Measurements from ENCODE around the gene RETREG1. TPM values are rescaled to one million over a fixed set of nuclear protein-coding genes. Genes with fewer than 3 reads are reported as not detected.

RETREG1 gene
- polyA plus RNA-seq, 1 of the 3 experiments (the other 2 are of a cell fraction): 0.43 TPM

DNA sequence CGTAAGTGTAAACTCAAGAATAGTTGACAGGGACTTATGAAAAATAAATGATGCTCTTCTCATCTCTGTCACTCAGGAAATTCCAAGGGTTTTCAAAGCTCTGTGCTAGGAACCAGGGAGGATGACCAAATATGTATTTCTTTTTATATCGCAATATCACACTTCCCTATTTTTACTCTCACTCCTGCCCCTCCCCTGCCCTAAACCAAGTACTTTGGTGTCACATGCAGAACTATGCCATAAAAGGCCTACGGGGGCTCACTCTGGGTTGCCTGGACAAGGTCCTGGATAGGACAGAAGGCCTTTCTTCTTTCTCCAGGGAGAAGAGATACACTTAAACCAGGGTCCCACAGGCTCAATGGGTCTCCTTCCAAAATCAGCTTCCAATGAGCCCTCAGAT lies 8.3 kb upstream of the RETREG1 start:
- H3K4me1 ChIP-seq (ENCODE audit: control insufficient read depth in 1 of 2, insufficient read depth in 2 of 2, low read depth in 1 of 2, low read length in 1 of 2): no peaks in the 10 kb centered on the region; a peak in 1 of 4 replicates
- no peaks in the 10 kb centered on the region for H3K9me3 ChIP-seq
- no peak overlapping the region for H3K4me3 ChIP-seq (ENCODE audit: low read depth in 2 of 2, low read length in 1 of 2)
- H3K36me3 ChIP-seq (replicated peaks in 1 of 2; ENCODE audit: control insufficient read depth in 1 of 2, insufficient read depth in 2 of 2, low read length in 1 of 2): no peaks in the 10 kb centered on the region
- no peak overlapping the region for H3K27ac ChIP-seq (ENCODE audit: low read depth in 2 of 2, low read length in 1 of 2)
- POLR2A ChIA-PET: no interaction called here
- CTCF ChIA-PET: no interaction called here
- no peaks in the 10 kb centered on the region; the same call in 1 of the 2 replicates for H3K27me3 ChIP-seq (ENCODE audit: insufficient read depth)
- WGBS (ENCODE audit: low lambda C conversion rate): 48% methylated on average over 3 of the region's 3 CpGs
- H2AFZ ChIP-seq (ENCODE audit: low read depth): no peak overlapping the region
- H3K9me2 ChIP-seq: no peaks in the 10 kb centered on the region
- no peaks in the 10 kb centered on the region for H3K79me2 ChIP-seq (ENCODE audit: insufficient read depth)
- no peak overlapping the region for H3K9ac ChIP-seq
- TF ChIP-seq, protein P1, sequence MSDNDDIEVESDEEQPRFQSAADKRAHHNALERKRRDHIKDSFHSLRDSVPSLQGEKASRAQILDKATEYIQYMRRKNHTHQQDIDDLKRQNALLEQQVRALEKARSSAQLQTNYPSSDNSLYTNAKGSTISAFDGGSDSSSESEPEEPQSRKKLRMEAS (IDR thresholded peaks at IDR 0.05; ENCODE audit: low read depth): no peak
- TF ChIP-seq NFIC (IDR thresholded peaks at IDR 0.05; ENCODE audit: borderline replicate concordance) (no peak), RAD21 (IDR thresholded peaks at IDR 0.05; ENCODE audit: low read length) (no peak), EP300 (IDR thresholded peaks at IDR 0.05; ENCODE audit: borderline replicate concordance in 1 of 2, low read depth in 1 of 2, low read length in 1 of 2) (no peak), SIN3A (IDR thresholded peaks at IDR 0.05; ENCODE audit: borderline replicate concordance, low read depth, low read length) (no peak), POLR2AphosphoS5 (IDR thresholded peaks at IDR 0.05; ENCODE audit: low read depth, low read length) (no peak), SMC3 (IDR thresholded peaks at IDR 0.05; ENCODE audit: low read depth, low read length) (no peak), ELF1 (IDR thresholded peaks at IDR 0.05) (no peak)
- TF ChIP-seq, protein P2, sequence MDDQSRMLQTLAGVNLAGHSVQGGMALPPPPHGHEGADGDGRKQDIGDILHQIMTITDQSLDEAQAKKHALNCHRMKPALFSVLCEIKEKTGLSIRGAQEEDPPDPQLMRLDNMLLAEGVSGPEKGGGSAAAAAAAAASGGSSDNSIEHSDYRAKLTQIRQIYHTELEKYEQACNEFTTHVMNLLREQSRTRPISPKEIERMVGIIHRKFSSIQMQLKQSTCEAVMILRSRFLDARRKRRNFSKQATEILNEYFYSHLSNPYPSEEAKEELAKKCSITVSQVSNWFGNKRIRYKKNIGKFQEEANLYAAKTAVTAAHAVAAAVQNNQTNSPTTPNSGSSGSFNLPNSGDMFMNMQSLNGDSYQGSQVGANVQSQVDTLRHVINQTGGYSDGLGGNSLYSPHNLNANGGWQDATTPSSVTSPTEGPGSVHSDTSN (IDR thresholded peaks at IDR 0.05): no peak
- H3F3A ChIP-seq (replicated peaks; ENCODE audit: insufficient read depth): no peaks in the 10 kb centered on the region
- no peak overlapping the region for H3K4me2 ChIP-seq
- no peaks in the 10 kb centered on the region for H4K20me1 ChIP-seq (ENCODE audit: insufficient read depth)
- no peak for DNase-seq

DNA sequence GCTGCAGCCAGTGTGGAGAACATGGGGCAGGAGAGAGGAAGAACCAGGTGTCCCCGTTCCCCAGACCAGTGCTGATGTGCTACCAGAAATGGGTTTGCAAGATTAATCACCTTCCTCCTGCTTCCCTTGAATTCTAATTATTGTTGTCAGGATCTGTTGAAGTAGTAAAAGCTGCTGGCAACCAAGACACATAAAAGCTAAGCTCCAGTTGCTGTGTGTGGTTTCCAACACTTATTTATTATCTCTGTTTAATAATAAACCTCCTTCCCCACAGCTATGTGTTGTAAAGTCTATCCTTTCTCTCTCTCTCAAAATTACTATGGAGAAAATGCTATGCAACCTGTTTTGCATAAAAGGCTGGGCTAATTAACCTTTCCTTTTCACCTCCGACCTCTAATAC lies 2.3 kb upstream of the RETREG1 start:
- Histone ChIP-seq H3K4me1 (ENCODE audit: control insufficient read depth in 1 of 2, insufficient read depth in 2 of 2, low read depth in 1 of 2, low read length in 1 of 2) (peaks cover 0 to 9% of the 10 kb centered on the region in 2 experiments; a peak in 1 of 4 replicates), H3K9me3 (no peaks in the 10 kb centered on the region), H3K4me2 (no peak overlapping the region), H3K4me3 (ENCODE audit: low read depth in 2 of 2, low read length in 1 of 2) (no peak overlapping the region), H4K20me1 (ENCODE audit: insufficient read depth) (no peaks in the 10 kb centered on the region), H2AFZ (ENCODE audit: low read depth) (no peak overlapping the region), H3K27me3 (ENCODE audit: insufficient read depth) (peaks cover 28% of the 10 kb centered on the region; the same call in 1 of the 2 replicates), H3K9ac (no peak overlapping the region), H3K79me2 (ENCODE audit: insufficient read depth) (no peaks in the 10 kb centered on the region), H3K27ac (ENCODE audit: low read depth in 2 of 2, low read length in 1 of 2) (no peak overlapping the region), H3K9me2 (no peaks in the 10 kb centered on the region), H3K36me3 (replicated peaks in 1 of 2; ENCODE audit: control insufficient read depth in 1 of 2, insufficient read depth in 2 of 2, low read length in 1 of 2) (no peaks in the 10 kb centered on the region), H3F3A (replicated peaks; ENCODE audit: insufficient read depth) (no peaks in the 10 kb centered on the region)
- ChIA-PET POLR2A (no interaction called here), CTCF (no interaction called here)
- DNase-seq: no peak
- WGBS (ENCODE audit: low lambda C conversion rate): 63% methylated on average over 2 of the region's 2 CpGs
- TF ChIP-seq FOXJ3 (CRISPR knock-in tag; IDR thresholded peaks at IDR 0.05) (no peak), GABPA (IDR thresholded peaks at IDR 0.05; ENCODE audit: low read depth) (no peak), TCF12 (IDR thresholded peaks at IDR 0.05) (no peak), RAD21 (IDR thresholded peaks at IDR 0.05; ENCODE audit: low read length) (no peak), POLR2AphosphoS5 (IDR thresholded peaks at IDR 0.05; ENCODE audit: low read depth, low read length) (no peak), RCOR1 (IDR thresholded peaks at IDR 0.05; ENCODE audit: low read length) (no peak), FOSL2 (IDR thresholded peaks at IDR 0.05; ENCODE audit: borderline replicate concordance, low read depth) (no peak), ELF1 (IDR thresholded peaks at IDR 0.05) (no peak), GATA2 (CRISPR knock-in tag; IDR thresholded peaks at IDR 0.05) (no peak), TAF1 (IDR thresholded peaks at IDR 0.05; ENCODE audit: borderline replicate concordance, low read depth, low read length) (no peak), JUND (IDR thresholded peaks at IDR 0.05) (no peak), TEAD4 (IDR thresholded peaks at IDR 0.05; ENCODE audit: borderline replicate concordance, insufficient read depth) (no peak)
- TF ChIP-seq, protein P2 (IDR thresholded peaks at IDR 0.05): no peak
- TF ChIP-seq, protein P3, sequence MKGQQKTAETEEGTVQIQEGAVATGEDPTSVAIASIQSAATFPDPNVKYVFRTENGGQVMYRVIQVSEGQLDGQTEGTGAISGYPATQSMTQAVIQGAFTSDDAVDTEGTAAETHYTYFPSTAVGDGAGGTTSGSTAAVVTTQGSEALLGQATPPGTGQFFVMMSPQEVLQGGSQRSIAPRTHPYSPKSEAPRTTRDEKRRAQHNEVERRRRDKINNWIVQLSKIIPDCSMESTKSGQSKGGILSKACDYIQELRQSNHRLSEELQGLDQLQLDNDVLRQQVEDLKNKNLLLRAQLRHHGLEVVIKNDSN (IDR thresholded peaks at IDR 0.05; ENCODE audit: borderline replicate concordance, low read depth): no peak
- TF ChIP-seq, protein P4, sequence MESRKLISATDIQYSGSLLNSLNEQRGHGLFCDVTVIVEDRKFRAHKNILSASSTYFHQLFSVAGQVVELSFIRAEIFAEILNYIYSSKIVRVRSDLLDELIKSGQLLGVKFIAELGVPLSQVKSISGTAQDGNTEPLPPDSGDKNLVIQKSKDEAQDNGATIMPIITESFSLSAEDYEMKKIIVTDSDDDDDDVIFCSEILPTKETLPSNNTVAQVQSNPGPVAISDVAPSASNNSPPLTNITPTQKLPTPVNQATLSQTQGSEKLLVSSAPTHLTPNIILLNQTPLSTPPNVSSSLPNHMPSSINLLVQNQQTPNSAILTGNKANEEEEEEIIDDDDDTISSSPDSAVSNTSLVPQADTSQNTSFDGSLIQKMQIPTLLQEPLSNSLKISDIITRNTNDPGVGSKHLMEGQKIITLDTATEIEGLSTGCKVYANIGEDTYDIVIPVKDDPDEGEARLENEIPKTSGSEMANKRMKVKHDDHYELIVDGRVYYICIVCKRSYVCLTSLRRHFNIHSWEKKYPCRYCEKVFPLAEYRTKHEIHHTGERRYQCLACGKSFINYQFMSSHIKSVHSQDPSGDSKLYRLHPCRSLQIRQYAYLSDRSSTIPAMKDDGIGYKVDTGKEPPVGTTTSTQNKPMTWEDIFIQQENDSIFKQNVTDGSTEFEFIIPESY (IDR thresholded peaks at IDR 0.05; ENCODE audit: borderline replicate concordance, low read depth): no peak
- TF ChIP-seq, protein P5, sequence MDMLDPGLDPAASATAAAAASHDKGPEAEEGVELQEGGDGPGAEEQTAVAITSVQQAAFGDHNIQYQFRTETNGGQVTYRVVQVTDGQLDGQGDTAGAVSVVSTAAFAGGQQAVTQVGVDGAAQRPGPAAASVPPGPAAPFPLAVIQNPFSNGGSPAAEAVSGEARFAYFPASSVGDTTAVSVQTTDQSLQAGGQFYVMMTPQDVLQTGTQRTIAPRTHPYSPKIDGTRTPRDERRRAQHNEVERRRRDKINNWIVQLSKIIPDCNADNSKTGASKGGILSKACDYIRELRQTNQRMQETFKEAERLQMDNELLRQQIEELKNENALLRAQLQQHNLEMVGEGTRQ (IDR thresholded peaks at IDR 0.05; ENCODE audit: borderline replicate concordance, low read depth, low read length): no peak

Measured in SK-N-SH (cell line).